GM23338 (cell line): ENCODE measurements around the gene COL15A1. TPM values are rescaled to one million over a fixed set of nuclear protein-coding genes. Genes with fewer than 3 reads are reported as not detected.

Source experiments
- ATAC-seq: fragments of 200-7000 bp; cut with Tn5 transposase; 3 replicates; pipeline ENCODE4 v1.9.1; 2020
- DNase-seq: peaks from one replicate; pipeline ENCODE4 v3.0.0-alpha.2; 2015; ENCODE audit warnings: low spot score
- H2AFZ ChIP-seq: fragments of 200-600 bp; sonication (generic); 2 replicates; pipeline ENCODE4 v1.8.0; 2016; ENCODE audit warnings: antibody characterized with exemption, mild to moderate bottlenecking, moderate library complexity
- H3F3A ChIP-seq: fragments of 200-600 bp; sonication (generic); replicated peaks from 2 replicates; pipeline ENCODE4 v1.8.0; 2017; ENCODE audit warnings: antibody characterized with exemption, mixed run types, low read depth
- H3K27ac ChIP-seq: fragments of 200-600 bp; sonication (generic); 2 replicates; pipeline ENCODE4 v1.6.1; 2016; ENCODE audit warnings: low read depth
- H3K27me3 ChIP-seq: fragments of 200-600 bp; sonication (generic); 2 replicates; pipeline ENCODE4 v1.8.0; 2016; ENCODE audit warnings: mild to moderate bottlenecking, mixed run types, moderate library complexity; ENCODE audit not compliant: insufficient read depth
- H3K36me3 ChIP-seq: fragments of 200-600 bp; sonication (generic); 2 replicates; pipeline ENCODE4 v1.8.0; 2016; ENCODE audit warnings: mild to moderate bottlenecking; ENCODE audit not compliant: insufficient read depth
- H3K4me1 ChIP-seq: fragments of 200-600 bp; sonication (generic); 2 replicates; pipeline ENCODE4 v1.8.0; 2016; ENCODE audit warnings: mild to moderate bottlenecking, moderate library complexity; ENCODE audit not compliant: insufficient read depth
- H3K4me2 ChIP-seq: fragments of 200-600 bp; sonication (generic); 2 replicates; pipeline ENCODE4 v1.7.1; 2017; ENCODE audit warnings: mixed run types
- H3K4me3 ChIP-seq: fragments of 200-600 bp; sonication (generic); 2 replicates; pipeline ENCODE4 v1.6.1; 2016; ENCODE audit warnings: mixed run types
- H3K79me2 ChIP-seq: fragments of 200-600 bp; sonication (generic); replicated peaks from 2 replicates; pipeline ENCODE4 v1.8.0; 2017; ENCODE audit warnings: mild to moderate bottlenecking; ENCODE audit not compliant: insufficient read depth
- H3K9me2 ChIP-seq: fragments of 200-600 bp; sonication (generic); 2 replicates; pipeline ENCODE4 v1.8.0; 2017; ENCODE audit not compliant: insufficient read depth
- H4K20me1 ChIP-seq: fragments of 200-600 bp; sonication (generic); replicated peaks from 2 replicates; pipeline ENCODE4 v1.8.0; 2017; ENCODE audit warnings: mild to moderate bottlenecking; ENCODE audit not compliant: insufficient read depth
- H3K27ac Mint-ChIP-seq: 2 replicates; pipeline ENCODE4 v1.8.0; 2020; ENCODE audit warnings: inconsistent platforms, mild to moderate bottlenecking, moderate library complexity, mixed read lengths
- H3K27me3 Mint-ChIP-seq: 3 replicates; pipeline ENCODE4 v1.8.0; 2022; ENCODE audit warnings: low read depth, mild to moderate bottlenecking, moderate library complexity, mixed read lengths, inconsistent platforms; ENCODE audit not compliant: insufficient read depth, poor library complexity
- H3K36me3 Mint-ChIP-seq: 3 replicates; pipeline ENCODE4 v1.8.0; 2021; ENCODE audit warnings: low read depth, mild to moderate bottlenecking, inconsistent platforms, moderate library complexity, mixed read lengths
- H3K4me1 Mint-ChIP-seq: 3 replicates; pipeline ENCODE4 v1.8.0; 2020; ENCODE audit warnings: mild to moderate bottlenecking, inconsistent platforms, mixed read lengths
- H3K4me3 Mint-ChIP-seq: 3 replicates; pipeline ENCODE4 v1.8.0; 2021; ENCODE audit warnings: moderate library complexity, mild to moderate bottlenecking, inconsistent platforms, mixed read lengths
- H3K9me3 Mint-ChIP-seq: 3 replicates; pipeline ENCODE4 v1.8.0; 2020; ENCODE audit warnings: moderate library complexity, mild to moderate bottlenecking, inconsistent platforms, mixed read lengths
- CREB1 ChIP-seq: fragments of 250-450 bp; sonication (Bioruptor Pico); IDR thresholded peaks from 2 replicates; pipeline ENCODE4 v1.5.0; 2020; ENCODE audit warnings: low read depth, mild to moderate bottlenecking, moderate library complexity
- ETS1 ChIP-seq: IDR thresholded peaks from 2 replicates; pipeline ENCODE4 v1.6.1; 2016; ENCODE audit warnings: antibody characterized with exemption
- EZH2phosphoT487 ChIP-seq: fragments of 200-600 bp; sonication (generic); IDR thresholded peaks from one replicate; pipeline ENCODE4 v1.8.1; 2018; ENCODE audit warnings: antibody characterized with exemption; ENCODE audit not compliant: unreplicated experiment
- NANOG ChIP-seq: IDR thresholded peaks from 2 replicates; pipeline ENCODE4 v1.6.1; 2016; ENCODE audit warnings: antibody characterized with exemption, borderline replicate concordance
- REST ChIP-seq: IDR thresholded peaks from one replicate; pipeline ENCODE4 v1.6.1; 2018; ENCODE audit warnings: antibody characterized with exemption; ENCODE audit not compliant: unreplicated experiment
- STAT1 ChIP-seq: IDR thresholded peaks from one replicate; pipeline ENCODE4 v1.6.1; 2016; ENCODE audit warnings: antibody characterized with exemption; ENCODE audit not compliant: unreplicated experiment
- ZNF331 ChIP-seq: fragments of 250-450 bp; sonication (Bioruptor Pico); IDR thresholded peaks from 2 replicates; pipeline ENCODE4 v1.5.0; 2020; ENCODE audit warnings: low read depth, mild to moderate bottlenecking, moderate library complexity
- polyA plus RNA-seq: library from polyadenylated mRNA; unstranded; fragments of >200 nt; fragmentation: Nextera tagmentation; extraction: Ambion mirVana; gene quantifications from 2 replicates; pipeline ENCODE4 v1.2.1, GENCODE V29; 2016
- total RNA-seq: library from RNA; depleted of rRNA; stranded (reverse); fragments of >200 nt; shearing (Covaris generic); gene quantifications from 2 replicates; pipeline ENCODE4 v1.2.3, GENCODE V29; 2014
- TF ChIP-seq, protein P1 (sequence below): fragments of 250-450 bp; sonication (Bioruptor Pico); IDR thresholded peaks from 2 replicates; pipeline ENCODE4 v1.5.0; 2020; ENCODE audit warnings: mild to moderate bottlenecking, moderate library complexity

COL15A1 gene
- total and polyA plus RNA-seq, 2 experiments from 2014 or later = 0.17 to 0.18 TPM

DNA sequence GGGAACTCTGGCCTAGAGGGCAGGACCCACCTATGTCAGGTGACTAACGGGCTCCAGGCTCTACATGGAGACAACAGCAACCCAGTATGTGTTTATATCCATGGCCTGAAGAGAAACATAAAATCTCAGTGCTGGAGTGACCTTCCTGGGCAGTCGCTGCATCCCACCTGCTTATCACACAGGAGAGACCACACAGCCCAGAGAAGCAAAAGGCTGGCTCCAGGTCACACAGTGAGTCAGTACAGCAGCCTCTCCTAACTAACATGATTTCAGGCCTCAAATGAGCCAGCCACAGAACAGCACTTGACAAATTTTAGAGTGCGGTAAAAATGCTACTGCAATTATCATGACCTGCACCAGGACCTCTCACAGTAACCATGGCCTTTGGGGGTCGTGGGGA lies 107.2 kb downstream of the COL15A1 start (continued):
- no peak for TF ChIP-seq REST
- no peak for TF ChIP-seq CREB1
- no peak for TF ChIP-seq STAT1
- no peak for TF ChIP-seq ZNF331 (CRISPR knock-in tag)

GRCh38 chr9:99051406-99051805 lies 107.7 kb downstream of the COL15A1 start:
- no peak for ATAC-seq
- Histone ChIP-seq H3K79me2 (no peaks in the 10 kb centered on the region), H3K9me2 (no peaks in the 10 kb centered on the region), H2AFZ (no peak overlapping the region), H3K27me3 (no peaks in the 10 kb centered on the region), H3K4me2 (no peak overlapping the region), H3K27ac (no peak overlapping the region), H3F3A (no peaks in the 10 kb centered on the region), H4K20me1 (no peaks in the 10 kb centered on the region), H3K4me1 (no peaks in the 10 kb centered on the region), H3K36me3 (no peaks in the 10 kb centered on the region), H3K4me3 (no peak overlapping the region)
- Mint-ChIP-seq H3K4me1 (peaks cover 7% of the 10 kb centered on the region; the same call in 2 of the 3 replicates), H3K36me3 (no peaks in the 10 kb centered on the region), H3K27me3 (no peaks in the 10 kb centered on the region), H3K27ac (no peak overlapping the region), H3K9me3 (no peaks in the 10 kb centered on the region), H3K4me3 (no peak overlapping the region)
- no peak for DNase-seq
- TF ChIP-seq STAT1 = no peak

DNA sequence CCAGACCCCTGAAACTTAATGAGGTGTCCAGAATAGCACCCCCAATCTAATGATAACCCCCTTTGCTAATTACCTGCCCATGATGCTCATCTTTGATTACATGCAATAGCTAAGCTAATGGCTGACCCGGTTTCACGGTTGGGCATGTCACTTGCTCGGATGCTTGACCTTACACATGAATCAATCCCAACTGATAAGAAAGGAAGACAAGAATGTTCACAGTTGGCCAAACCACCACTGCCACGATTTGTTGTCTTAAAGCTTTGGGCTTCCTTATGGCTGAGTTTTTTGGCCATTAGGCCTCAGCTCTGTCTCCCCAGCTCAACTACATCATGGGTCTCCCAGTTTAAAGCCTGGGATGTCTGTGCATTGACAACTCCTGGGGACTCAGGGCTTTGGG lies 108.1 kb downstream of the COL15A1 start:
- H3K4me3 Mint-ChIP-seq = no peak overlapping the region
- Histone ChIP-seq H3K4me3 (no peak overlapping the region), H3K4me1 (no peaks in the 10 kb centered on the region), H3K4me2 (no peak overlapping the region), H3K27ac (no peak overlapping the region), H3K79me2 (no peaks in the 10 kb centered on the region), H3F3A (no peaks in the 10 kb centered on the region), H3K36me3 (no peaks in the 10 kb centered on the region), H3K9me2 (no peaks in the 10 kb centered on the region), H2AFZ (no peak overlapping the region), H3K27me3 (no peaks in the 10 kb centered on the region), H4K20me1 (no peaks in the 10 kb centered on the region)
- no peaks in the 10 kb centered on the region for H3K9me3 Mint-ChIP-seq
- no peaks in the 10 kb centered on the region for H3K27me3 Mint-ChIP-seq
- no peaks in the 10 kb centered on the region for H3K36me3 Mint-ChIP-seq
- ATAC-seq (no peak), DNase-seq (no peak)
- H3K27ac Mint-ChIP-seq = no peak overlapping the region
- peaks cover 7% of the 10 kb centered on the region; the same call in 2 of the 3 replicates for H3K4me1 Mint-ChIP-seq
- TF ChIP-seq EZH2phosphoT487 (no peak), ETS1 (no peak), STAT1 (no peak), ZNF331 (CRISPR knock-in tag) (no peak), NANOG (no peak)
- TF ChIP-seq, protein P1, sequence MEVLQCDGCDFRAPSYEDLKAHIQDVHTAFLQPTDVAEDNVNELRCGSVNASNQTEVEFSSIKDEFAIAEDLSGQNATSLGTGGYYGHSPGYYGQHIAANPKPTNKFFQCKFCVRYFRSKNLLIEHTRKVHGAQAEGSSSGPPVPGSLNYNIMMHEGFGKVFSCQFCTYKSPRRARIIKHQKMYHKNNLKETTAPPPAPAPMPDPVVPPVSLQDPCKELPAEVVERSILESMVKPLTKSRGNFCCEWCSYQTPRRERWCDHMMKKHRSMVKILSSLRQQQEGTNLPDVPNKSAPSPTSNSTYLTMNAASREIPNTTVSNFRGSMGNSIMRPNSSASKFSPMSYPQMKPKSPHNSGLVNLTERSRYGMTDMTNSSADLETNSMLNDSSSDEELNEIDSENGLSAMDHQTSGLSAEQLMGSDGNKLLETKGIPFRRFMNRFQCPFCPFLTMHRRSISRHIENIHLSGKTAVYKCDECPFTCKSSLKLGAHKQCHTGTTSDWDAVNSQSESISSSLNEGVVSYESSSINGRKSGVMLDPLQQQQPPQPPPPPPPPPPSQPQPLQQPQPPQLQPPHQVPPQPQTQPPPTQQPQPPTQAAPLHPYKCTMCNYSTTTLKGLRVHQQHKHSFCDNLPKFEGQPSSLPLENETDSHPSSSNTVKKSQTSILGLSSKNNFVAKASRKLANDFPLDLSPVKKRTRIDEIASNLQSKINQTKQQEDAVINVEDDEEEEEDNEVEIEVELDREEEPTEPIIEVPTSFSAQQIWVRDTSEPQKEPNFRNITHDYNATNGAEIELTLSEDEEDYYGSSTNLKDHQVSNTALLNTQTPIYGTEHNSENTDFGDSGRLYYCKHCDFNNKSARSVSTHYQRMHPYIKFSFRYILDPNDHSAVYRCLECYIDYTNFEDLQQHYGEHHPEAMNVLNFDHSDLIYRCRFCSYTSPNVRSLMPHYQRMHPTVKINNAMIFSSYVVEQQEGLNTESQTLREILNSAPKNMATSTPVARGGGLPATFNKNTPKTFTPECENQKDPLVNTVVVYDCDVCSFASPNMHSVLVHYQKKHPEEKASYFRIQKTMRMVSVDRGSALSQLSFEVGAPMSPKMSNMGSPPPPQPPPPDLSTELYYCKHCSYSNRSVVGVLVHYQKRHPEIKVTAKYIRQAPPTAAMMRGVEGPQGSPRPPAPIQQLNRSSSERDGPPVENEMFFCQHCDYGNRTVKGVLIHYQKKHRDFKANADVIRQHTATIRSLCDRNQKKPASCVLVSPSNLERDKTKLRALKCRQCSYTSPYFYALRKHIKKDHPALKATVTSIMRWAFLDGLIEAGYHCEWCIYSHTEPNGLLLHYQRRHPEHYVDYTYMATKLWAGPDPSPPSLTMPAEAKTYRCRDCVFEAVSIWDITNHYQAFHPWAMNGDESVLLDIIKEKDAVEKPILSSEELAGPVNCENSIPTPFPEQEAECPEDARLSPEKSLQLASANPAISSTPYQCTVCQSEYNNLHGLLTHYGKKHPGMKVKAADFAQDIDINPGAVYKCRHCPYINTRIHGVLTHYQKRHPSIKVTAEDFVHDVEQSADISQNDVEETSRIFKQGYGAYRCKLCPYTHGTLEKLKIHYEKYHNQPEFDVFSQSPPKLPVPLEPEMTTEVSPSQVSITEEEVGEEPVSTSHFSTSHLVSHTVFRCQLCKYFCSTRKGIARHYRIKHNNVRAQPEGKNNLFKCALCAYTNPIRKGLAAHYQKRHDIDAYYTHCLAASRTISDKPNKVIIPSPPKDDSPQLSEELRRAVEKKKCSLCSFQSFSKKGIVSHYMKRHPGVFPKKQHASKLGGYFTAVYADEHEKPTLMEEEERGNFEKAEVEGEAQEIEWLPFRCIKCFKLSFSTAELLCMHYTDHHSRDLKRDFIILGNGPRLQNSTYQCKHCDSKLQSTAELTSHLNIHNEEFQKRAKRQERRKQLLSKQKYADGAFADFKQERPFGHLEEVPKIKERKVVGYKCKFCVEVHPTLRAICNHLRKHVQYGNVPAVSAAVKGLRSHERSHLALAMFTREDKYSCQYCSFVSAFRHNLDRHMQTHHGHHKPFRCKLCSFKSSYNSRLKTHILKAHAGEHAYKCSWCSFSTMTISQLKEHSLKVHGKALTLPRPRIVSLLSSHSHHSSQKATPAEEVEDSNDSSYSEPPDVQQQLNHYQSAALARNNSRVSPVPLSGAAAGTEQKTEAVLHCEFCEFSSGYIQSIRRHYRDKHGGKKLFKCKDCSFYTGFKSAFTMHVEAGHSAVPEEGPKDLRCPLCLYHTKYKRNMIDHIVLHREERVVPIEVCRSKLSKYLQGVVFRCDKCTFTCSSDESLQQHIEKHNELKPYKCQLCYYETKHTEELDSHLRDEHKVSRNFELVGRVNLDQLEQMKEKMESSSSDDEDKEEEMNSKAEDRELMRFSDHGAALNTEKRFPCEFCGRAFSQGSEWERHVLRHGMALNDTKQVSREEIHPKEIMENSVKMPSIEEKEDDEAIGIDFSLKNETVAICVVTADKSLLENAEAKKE (CRISPR knock-in tag) = no peak
